GM21381 (cell line): ENCODE results near the gene ZER1.

Experiments
- ATAC-seq: cut with Tn5 transposase; IDR thresholded peaks from one replicate; pipeline ENCODE4 v1.9.1; 2021; ENCODE audit warnings: mild to moderate bottlenecking, moderate library complexity; ENCODE audit not compliant: unreplicated experiment

Gene ZER1

DNA sequence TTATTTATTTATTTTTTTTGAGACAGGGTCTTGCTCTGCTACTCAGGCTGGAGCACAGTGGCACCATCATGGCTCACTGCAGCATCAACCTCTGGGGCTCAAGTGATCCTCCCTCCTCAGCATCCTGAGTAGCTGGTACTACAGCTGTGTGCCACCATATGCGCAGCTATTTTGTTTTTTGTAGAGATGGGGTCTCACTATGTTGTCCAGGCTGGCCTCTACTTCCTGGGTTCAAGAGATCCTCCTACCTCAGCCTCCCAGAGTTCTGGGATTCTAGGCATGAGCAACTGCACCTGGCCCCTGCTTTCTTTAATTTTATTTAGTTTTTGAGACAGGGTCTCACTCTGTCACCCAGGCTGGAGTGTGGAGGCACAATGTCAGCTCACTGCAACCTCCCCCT lies 28.3 kb downstream of the ZER1 start:
- ATAC-seq = no peak

DNA sequence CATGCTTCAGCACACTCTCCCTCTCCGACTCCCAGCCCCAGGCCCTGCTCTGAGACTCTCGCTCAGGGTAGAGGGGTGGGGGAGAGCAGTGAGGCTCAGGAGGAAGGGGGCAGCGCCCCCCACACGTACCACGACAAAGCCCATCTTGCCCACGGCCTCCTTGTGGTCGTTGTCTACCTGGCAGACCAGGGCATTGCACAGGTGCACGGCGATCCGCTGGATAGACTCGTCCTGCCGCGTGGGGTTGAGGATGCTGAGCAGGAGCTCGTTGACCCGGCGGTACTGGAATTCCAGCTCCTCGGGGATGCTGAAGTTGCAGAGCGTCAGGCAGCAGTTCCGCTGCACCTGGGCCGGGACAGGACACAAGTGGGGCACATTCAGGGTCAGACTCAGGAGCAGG lies 29.3 kb downstream of the ZER1 start:
- no peak for ATAC-seq

DNA sequence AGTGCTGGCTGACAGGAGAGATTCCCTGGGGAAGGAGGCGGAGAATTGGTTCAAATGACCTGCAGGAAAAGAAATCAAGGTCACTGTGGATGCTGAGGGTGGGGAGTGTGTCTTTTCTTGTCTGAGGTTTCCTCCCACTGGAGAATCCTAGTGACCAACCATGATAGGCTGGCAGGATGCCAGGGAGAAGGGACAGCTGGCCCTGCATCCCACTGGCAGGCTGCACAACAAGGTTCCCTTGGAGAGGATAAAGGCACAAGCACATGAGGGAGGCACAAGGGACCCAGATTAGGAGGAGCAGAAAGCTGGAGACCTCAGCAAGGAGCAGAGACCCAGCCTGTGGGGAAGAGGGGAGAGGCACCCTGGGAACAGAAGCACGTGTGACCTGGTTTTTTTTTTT lies 36.4 kb downstream of the ZER1 start:
- ATAC-seq = no peak

DNA sequence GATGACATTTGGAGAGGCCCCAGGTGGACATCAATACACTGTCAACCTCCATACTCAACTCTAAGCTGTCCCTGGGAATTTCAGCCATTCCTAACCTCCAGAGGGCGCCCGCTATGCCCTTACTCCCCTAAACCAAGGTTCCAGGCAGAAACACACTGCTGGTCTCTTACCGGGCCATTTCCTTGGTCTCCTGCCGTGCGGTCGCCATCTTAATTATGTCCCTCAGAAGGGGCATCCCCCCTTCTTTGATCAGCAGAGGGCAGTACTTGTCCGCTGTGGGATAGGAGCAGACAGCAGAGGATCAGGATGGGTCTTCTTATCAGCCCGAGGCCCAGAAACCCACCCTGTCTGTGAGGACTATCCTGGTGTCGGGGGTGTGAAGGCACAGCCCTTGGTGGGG lies 38.5 kb downstream of the ZER1 start:
- ATAC-seq = no peak

DNA sequence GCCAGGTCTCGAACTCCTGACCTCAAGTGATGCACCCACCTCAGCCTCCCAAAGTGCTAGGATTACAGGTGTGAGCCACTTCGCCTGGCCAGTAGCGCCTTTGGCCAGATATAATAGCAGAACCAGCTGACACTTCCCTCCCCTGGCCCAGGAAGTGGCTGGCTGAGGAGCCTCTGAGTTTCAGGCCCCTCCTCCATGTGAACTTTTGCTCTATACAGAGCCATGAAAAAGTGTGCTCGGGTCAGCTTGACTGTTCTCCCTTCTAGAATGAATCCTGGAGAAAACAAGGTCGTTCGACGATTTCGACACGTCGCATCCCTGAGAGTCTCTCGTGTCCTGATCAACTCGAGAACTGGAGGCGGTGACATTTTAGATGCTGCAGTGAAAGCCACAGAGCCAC lies 39.2 kb downstream of the ZER1 start:
- ATAC-seq = no peak

DNA sequence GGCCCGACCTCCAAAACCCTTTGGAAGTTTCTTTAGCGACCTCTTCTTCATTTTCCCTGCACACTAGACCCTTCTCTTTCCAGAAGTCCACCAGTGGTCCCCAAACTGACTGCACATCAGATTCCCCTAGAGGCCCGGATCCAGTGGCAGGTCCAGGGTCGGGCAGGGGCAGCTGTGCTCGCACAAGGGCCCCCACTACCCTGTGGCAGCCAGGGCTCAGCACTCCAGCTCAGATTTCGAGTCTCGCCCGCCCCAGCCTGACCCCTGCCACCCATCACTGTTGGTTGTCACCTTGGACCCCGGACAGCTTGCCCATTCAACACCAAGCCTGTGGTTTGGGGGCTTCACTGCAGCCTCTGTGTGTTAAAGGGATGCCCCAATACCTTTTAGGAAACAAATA lies 40.0 kb downstream of the ZER1 start:
- no peak for ATAC-seq

DNA sequence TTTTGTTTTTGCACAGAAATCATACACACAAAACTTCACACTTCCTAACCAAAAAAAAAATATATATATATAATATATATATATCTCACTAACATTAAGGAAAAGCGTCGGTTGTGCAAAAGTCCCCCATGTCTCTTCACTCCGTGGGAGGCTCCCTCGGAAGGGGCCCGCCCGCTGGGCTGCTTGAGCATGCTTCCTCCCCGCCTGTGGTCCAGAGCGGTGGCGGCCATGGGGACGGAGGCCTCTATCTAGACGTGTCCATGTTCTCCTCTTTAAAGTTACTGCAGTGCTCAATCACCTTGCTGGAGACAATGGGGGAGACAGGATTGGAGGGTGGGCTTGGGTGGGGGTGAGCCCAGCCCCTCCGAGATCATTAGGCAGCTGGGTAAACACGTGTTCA lies 40.6 kb downstream of the ZER1 start:
- no peak for ATAC-seq

DNA sequence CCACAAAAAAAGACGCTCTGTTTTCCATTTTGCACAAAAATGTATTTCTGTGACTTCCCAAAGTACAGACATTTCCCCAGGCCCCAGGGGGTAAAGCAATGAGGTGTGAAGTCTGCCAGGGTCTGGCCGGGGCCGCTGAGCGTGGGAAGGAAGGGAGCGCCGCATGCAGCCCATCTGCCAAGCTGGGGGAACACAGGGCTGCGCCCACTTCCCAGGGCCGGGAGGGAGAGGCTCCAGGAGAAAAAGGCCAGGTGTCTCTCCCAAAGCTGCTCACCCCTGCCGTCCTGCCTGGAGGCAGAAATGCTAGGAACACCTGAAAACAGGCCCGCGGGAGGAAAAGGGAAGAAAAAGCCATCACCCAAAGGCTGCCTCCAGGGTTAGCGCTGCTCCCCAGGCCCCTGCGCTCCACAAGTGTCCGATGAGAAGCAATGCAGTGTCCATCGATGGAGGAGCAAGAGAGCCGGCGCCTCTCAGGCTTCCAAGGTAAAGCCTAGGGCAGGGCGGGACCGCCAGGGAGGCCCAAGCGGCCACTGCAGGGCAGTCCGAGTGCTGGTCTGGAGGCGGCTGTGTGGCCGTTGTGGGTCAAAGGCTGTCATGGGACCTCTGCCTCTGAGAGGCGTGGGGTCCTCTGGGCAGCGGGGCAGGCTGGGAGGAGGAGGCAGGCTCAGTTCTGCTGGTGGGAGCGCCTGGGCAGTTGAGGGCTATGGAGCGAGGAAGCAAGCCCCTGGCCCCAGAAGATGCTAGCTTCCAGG lies 41.8 kb downstream of the ZER1 start:
- ATAC-seq = no peak

DNA sequence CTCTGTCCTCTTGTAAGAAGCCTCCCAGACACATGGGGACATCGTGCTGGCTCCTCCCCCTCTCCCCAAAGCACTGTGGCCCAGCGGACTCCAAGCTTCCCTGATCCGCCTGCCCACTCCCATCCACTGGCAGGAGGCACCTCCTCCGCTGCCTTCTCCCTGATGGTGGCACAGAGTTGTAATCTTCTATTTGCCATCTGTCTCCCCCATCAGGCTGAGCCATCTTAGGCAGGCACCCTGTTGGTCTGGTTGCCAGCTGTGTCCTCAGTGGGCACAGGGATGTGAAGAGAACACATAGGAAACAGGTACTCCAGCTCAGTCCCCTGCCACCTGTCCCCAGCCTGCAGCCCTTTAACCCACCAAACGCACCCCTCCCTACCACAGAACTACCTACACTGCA lies 42.4 kb downstream of the ZER1 start:
- ATAC-seq = no peak

DNA sequence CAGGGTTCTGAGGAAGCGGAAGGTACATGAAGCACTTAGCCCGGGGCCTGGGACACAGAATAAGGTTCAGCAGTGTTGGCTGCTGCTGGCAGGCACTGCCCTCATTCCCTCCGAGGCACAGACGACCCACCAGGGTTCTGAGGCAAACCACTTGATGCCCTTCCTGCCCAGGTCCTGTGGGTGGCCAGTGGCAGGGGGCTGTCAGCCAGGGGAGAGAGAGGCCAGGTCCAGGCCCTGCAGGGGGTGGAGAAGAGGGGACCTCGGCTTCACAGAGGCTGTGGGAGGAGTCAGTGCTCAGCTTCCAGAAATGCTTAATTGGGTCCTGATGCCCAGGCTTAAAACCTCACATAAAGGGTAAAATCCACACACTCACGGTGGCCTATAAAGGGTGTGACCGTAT lies 43.4 kb downstream of the ZER1 start:
- ATAC-seq = no peak

DNA sequence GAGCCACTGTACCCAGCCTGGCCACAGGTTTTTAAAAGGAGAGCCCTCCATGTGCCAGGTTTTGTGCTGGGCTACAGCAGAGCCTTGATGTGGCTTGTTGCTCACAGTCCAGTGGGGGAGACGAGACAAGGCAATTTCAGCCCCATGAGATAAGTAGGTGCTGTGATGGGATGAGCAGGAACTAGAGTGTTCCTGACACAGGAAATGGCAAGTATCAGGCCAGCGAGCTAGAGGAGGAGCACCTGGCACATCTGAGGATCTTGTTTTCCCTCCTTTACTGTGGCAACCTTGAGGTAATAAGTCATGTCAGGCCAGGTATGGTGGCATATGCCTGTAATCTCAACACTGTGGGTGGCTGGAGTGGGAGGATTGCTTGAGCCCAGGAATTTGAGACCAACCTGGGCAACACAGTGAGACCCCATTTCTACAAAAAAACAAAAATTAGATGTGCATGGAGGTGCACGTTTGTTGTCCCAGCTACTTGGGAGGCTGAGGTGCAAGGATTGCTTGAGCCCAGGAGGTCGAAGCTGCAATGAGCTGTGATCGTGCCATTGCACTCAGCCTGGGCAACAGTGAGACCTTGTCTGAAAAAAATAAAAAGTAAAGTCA lies 44.0 kb downstream of the ZER1 start:
- no peak for ATAC-seq

DNA sequence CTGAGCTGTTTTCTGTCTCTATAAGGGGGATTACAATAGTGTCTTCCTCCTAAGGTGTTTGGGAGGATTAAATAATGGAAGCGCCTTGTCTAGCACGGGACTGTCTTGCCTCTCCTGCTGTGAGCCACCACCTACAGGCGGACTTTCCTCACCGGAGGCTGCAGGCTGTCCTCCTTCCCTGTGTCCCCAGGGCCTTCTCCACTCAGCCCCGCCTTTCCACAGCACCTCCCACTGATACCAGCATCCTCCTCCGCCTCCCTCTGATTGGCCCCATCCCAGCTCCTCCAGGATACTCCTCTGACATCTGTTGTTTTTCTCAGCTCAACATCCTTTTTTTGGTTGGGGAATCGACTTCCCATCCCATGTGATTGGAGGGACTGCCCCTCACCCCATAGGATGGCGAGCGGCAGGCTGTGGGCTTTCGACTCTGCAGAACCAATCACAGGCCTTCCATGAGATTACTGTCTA lies 46.9 kb downstream of the ZER1 start:
- ATAC-seq = peak; percentile 8

DNA sequence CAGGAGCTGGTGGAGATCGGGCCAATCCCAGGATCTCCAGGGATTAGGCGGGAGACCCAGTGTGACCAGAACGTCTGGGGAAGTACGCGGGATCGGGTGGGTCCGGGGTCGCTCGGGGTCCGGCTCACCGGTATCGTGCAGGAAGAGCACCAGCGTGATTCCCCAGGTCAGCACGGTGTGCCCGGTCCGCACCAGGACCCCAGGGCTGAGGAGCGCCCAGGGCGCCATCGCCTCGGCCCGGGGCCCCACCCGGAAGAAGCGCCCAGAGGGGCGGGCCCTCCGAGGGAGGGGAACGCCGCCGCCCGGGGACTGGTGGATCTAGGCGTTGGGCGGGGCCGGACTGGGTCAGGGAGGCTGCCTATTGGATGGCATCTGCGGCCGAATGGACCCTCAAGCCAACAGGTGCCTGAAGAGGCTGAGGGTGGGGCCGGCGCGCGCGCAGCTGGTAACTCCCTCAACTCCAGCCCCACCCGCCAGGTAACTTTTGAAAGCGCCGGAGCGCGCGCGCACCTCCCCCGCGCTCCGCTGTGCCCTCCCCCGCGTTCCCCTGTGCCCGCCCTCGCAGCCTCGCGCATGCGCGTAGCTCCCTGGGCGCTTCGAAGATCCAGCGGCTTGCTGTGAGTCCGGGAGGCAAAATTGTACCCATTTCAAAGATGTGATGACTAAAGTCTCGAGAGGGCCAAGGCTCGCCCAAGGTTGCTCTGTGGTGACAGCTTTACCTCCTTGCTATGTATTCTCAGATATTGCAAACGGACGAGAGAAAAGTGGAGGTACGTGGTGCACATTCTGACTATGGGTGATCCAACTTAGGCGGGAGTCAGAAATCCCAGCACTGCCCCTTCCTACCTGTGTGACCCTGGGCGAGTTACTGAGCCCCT lies 47.6 kb downstream of the ZER1 start, which contains the start of gene ZDHHC12:
ZDHHC12 (minus strand) TSS at position 262 of the 878 bp plus-strand sequence; CDS start at position 228, 34 bp downstream.
- ATAC-seq = peak; percentile 93

DNA sequence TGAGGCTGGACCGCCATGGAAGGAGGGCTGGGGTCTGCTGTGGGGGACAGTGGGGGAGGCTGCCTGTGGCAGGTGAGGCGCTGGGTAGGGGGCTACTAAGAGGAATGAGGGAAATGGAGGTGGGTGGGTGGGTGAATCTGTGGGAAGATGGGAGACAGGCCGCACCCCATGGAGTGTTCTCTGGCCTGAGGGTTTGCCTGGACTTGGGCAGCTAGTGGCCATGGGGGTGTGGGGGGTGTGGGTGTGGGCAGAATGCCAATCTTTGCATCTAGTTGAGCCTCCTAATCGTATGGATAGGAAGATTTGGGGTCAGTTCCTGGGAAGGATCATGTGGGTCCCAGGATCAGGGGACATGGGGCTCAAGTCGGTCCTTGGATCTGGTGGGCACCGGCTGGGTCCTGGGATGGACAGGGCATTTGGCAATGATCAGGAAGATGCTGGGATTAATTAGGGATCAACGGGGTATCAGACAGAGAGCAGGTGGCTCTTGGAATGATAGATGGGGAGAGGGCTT lies 48.3 kb downstream of the ZER1 start:
- ATAC-seq = no peak

DNA sequence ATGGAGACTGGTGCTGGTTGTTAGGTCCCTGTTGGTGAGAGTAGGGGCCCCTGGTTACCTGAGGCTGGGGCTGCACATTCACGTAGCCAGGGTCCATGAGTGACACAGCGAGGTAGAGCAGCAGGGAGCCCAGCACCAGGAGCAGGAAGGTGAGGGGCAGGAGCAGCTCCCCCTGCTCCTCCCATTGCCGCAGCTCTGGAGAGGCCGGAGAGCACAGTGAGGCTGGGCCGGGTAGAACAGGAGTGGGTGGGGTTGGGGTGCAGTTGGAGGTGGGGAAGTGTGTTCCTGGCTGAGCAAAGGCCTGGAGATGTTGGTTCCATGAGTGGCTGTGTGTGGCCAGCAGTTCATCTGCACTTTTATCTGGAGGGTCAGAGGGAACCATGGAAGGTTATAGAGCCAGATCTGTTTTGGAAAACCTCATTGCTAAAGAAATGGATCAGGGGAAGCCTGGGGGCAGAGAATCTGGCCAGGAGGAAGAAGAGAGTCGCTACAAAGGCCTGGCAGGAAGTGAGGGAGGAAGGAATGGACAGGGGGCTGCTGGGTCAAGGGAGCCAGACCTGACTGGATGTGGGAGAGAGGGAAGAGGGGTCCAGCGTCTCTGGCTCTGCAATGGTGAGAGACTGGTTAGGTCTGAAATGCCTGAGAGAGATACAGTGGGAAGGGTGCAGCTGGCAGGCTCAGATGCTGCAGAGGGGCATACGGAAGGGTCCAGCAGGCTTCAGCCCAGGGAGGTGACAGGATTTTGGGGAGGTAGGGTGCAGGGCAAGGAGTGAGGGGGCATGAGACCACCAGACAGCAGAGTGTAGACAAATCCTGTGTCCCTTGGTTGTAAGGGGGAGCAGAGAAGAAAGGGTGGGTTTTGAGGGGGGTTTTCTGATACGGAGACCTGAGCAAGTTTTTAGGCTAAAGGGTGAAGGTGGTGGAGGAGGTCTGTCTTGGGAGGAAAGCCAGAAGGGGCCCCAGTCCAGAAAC lies 49.1 kb downstream of the ZER1 start:
- no peak for ATAC-seq

DNA sequence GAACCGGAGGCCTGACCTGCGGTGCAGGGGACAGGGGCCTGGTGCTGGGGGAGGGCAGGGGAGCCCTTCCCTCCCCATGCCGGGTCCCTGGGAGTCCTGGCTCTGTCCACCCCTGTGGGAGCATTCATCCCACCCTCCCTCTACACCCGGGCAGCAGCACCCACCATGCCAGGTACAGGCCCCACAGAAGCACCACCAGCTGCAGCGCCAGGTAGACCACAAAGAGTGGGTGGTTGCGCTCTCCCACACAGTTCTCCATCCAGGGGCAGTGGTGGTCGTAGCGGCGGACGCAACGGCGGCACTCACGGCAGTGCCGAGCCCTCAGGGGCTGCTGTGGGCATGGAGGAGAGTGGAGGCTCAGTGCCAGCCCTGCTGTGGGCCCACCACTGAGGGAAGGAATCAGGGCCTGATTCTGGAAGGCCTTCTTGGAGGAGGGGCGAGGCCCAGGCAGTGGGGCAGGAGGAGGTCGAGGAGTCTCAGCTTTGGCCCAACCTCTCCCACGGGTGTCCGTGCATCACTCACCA lies 50.2 kb downstream of the ZER1 start:
- ATAC-seq = no peak

DNA sequence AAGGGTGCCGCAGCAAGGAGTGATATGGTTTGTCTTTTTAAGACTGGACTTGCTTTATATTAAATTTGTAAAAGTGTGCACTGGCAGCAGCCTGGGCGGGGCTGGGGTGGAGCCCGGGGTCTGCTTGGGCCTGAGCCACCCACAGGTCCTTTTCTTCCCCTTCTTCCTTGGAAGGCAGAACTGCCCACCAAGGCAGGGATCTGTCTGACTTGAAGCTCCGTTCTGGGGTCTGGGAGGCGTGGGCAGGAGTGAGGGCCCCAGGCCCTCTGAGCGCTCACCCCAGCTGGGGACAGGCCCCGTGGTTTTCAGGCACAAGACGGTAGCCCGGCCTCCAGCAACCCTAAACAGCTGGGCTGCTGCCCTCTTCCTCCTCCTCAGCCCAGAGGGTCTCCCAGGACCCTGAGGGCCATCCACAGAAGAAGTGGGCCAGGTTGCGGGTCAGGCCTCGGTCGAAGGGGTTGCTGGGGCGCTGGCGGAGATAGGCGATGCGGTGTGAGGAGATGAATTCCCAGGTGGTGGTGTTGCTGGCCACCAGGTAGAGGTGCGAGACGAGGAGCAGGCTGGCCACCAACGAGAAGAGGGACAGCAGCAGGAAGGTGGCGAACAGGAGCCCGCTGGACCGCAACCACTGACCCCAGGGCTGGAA lies 50.8 kb downstream of the ZER1 start:
- no peak for ATAC-seq

DNA sequence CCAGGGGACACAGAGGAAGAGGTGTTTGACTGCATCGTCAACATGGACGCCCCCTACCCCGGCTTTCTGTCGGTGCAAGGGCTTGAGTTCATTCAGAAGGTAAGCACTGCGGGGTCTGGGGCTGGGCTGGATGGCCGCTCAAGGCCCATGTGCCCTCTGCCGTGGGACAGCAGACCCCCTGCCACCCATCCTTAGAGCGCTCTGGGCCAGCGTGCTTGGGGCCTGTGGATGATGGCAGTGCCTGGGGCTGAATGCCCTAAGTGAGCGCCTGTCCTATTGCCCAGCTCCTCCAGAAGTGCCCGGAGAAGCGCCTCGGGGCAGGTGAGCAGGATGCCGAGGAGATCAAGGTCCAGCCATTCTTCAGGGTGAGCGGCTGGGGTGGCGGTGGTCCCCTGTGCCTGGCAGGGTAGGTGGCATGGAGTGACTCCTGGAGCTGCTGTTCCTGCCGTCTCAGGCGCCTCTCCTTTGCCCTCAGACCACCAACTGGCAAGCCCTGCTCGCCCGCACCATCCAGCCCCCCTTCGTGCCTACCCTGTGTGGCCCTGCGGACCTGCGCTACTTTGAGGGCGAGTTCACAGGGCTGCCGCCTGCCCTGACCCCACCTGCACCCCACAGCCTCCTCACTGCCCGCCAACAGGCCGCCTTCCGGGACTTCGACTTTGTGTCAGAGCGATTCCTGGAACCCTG lies 51.7 kb downstream of the ZER1 start:
- ATAC-seq = no peak

DNA sequence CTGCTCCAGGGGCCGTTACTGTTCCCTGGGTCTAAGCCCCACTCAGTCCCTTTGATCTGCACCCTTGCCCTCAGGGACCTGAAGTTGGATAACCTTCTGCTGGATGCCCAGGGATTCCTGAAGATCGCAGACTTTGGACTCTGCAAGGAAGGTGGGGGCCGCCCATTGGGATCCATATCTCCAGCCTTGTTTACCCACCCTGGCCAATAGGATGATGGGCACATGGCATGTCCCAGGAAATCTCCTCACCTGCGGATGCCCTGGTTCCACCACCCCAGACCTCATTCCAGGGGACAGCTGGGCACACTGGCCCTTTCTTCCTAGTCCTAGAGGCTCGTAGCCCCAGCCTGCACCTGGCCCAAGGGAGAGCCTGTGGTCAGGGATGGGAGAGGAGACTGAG lies 53.3 kb downstream of the ZER1 start:
- no peak for ATAC-seq
